ENCODE results near the gene ADCY2.

ADCY2 gene

DNA sequence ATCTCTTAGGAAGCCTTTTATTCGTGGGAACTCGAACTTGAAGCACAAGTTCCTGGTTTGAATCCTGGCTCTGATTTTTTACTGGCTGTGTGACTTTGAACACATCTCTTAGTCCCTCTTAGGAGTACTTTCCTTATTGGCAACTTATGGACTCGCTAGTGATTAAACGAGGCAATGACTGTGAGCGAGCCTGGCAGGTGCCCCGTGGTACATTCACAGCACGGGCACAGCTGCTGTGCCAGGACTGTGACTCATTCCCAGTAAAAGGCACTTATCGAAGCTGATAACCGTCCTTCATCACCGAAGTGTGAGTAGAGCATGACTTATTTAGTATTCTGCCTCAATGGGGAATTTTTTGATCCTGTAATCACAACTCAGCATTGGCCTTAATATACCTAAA, 432.3 kb downstream of the ADCY2 start:
- DNase-seq (no peak), ATAC-seq (replicated peaks) (no peak)
- Mint-ChIP-seq H3K4me3 (no peak overlapping the region), H3K4me1 (ENCODE audit: low read depth in 2 of 2) (no peaks in the 10 kb centered on the region), H3K27me3 (peaks cover 38 to 61% of the 10 kb centered on the region in 2 donors), H3K36me3 (ENCODE audit: insufficient read depth) (no peaks in the 10 kb centered on the region), H3K27ac (no peak overlapping the region), H3K9me3 (no peaks in the 10 kb centered on the region)

DNA sequence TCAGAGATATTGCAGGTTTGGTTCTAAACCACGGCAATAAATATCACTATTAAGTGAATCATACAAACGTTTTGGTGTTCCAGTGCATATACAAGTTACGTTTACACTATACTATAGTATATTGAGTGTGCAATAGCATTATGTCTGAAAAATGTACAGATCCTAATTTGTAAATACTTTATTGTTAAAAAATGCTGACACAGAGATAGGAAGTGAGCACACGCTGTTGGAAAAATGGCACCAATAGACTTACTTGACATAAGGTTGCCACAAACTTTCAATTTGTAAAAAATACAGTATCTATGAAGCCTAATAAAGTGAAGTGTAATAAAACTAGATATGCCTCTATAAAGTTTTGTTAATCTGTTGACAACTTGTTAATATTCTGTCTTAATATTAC, 439.0 kb downstream of the ADCY2 start:
- Mint-ChIP-seq H3K27ac (no peak overlapping the region), H3K4me1 (ENCODE audit: low read depth in 2 of 2) (no peaks in the 10 kb centered on the region), H3K36me3 (ENCODE audit: insufficient read depth) (no peaks in the 10 kb centered on the region), H3K4me3 (no peak overlapping the region), H3K27me3 (peaks cover 32 to 40% of the 10 kb centered on the region in 2 donors), H3K9me3 (no peaks in the 10 kb centered on the region)
- ATAC-seq (replicated peaks), result no peak
- no peak for DNase-seq

- Mint-ChIP-seq H3K36me3 (ENCODE audit: insufficient read depth) (no peaks in the 10 kb centered on the region), H3K9me3 (no peaks in the 10 kb centered on the region), H3K27me3 (peaks cover 35 to 37% of the 10 kb centered on the region in 2 donors), H3K4me1 (ENCODE audit: low read depth in 2 of 2) (no peaks in the 10 kb centered on the region), H3K4me3 (no peak overlapping the region), H3K27ac (no peak overlapping the region)
- DNase-seq (no peak), ATAC-seq (replicated peaks) (no peak)
These were observed 441.5 kb downstream of the ADCY2 start for GRCh38 chr5:7837403-7837802.

GRCh38 chr5:7842531-7842930, 446.6 kb downstream of the ADCY2 start:
- ATAC-seq (replicated peaks) (no peak), DNase-seq (no peak)
- Mint-ChIP-seq H3K4me3 (no peak overlapping the region), H3K27me3 (peaks cover 33 to 45% of the 10 kb centered on the region in 2 donors), H3K27ac (no peak overlapping the region), H3K4me1 (ENCODE audit: low read depth in 2 of 2) (no peaks in the 10 kb centered on the region), H3K36me3 (ENCODE audit: insufficient read depth) (no peaks in the 10 kb centered on the region), H3K9me3 (no peaks in the 10 kb centered on the region)

DNA sequence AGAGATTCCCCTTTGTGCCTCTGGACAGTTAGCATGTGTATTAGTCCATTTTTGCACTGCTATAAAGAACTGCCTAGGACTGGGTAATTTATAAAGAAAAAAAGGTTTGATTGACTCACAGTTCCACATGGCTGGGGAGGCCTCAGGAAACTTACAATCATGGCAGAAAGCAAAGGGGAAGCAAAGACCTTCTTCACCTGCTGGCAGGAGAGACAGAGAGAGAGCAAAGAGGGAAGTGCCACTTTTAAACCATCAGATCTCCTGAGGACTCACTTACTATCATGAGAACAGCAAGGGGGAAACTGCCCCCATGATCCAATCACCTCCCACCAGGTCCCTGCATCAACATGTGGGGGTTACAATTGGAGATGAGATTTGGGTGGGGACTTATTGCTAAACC, 449.0 kb downstream of the ADCY2 start:
- Mint-ChIP-seq H3K27me3 (peaks cover 29 to 47% of the 10 kb centered on the region in 2 donors), H3K4me3 (no peak overlapping the region), H3K27ac (no peak overlapping the region), H3K4me1 (ENCODE audit: low read depth in 2 of 2) (peaks cover 1 to 3% of the 10 kb centered on the region in 2 donors), H3K36me3 (ENCODE audit: insufficient read depth) (no peaks in the 10 kb centered on the region), H3K9me3 (no peaks in the 10 kb centered on the region)
- DNase-seq (no peak), ATAC-seq (replicated peaks) (no peak)

GRCh38 chr5:7845557-7845956, 449.6 kb downstream of the ADCY2 start:
- Mint-ChIP-seq H3K4me3 (no peak overlapping the region), H3K4me1 (ENCODE audit: low read depth in 2 of 2) (peaks cover 3 to 4% of the 10 kb centered on the region in 2 donors), H3K27me3 (peaks cover 22 to 48% of the 10 kb centered on the region in 2 donors), H3K36me3 (ENCODE audit: insufficient read depth) (no peaks in the 10 kb centered on the region), H3K27ac (no peak overlapping the region), H3K9me3 (no peaks in the 10 kb centered on the region)
- DNase-seq, result no peak
- no peak for ATAC-seq (replicated peaks)

GRCh38 chr5:7846327-7846726, 450.4 kb downstream of the ADCY2 start:
- Mint-ChIP-seq H3K4me3 (no peak overlapping the region), H3K9me3 (no peaks in the 10 kb centered on the region), H3K27me3 (peaks cover 17 to 46% of the 10 kb centered on the region in 2 donors), H3K4me1 (ENCODE audit: low read depth in 2 of 2) (peaks cover 6 to 7% of the 10 kb centered on the region in 2 donors), H3K27ac (no peak overlapping the region), H3K36me3 (ENCODE audit: insufficient read depth) (no peaks in the 10 kb centered on the region)
- no peak for ATAC-seq (replicated peaks)
- DNase-seq, result no peak

DNA sequence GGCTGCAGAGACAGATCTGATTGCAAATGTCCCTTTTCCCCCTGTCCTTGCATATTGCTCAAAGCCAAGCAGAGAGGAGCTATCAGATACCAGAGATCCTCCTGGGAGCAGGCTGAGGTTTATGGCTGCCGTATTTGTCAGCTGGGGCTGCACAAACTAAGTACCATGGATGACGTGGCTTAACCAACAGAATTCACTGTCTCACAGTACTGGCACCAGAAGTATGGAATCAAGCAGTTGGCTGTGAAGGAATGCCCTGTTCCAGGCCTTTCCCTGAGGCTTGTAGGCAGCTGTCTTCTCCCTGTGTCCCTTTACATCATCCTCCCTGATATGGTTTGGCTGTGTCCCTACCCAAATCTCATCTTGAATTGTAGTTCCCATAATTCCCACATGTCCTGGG, 452.4 kb downstream of the ADCY2 start:
- H3K36me3 Mint-ChIP-seq (ENCODE audit: insufficient read depth), result no peaks in the 10 kb centered on the region
- peaks cover 9 to 15% of the 10 kb centered on the region in 2 donors for H3K4me1 Mint-ChIP-seq (ENCODE audit: low read depth in 2 of 2)
- H3K27me3 Mint-ChIP-seq, result peaks cover 13 to 42% of the 10 kb centered on the region in 2 donors
- no peak for ATAC-seq (replicated peaks)
- no peak overlapping the region for H3K27ac Mint-ChIP-seq
- H3K4me3 Mint-ChIP-seq, result no peak overlapping the region
- H3K9me3 Mint-ChIP-seq, result no peaks in the 10 kb centered on the region
- no peak for DNase-seq

GRCh38 chr5:7849681-7850394, 453.9 kb downstream of the ADCY2 start:
- H3K4me1 Mint-ChIP-seq (ENCODE audit: low read depth in 2 of 2), result peaks cover 9 to 15% of the 10 kb centered on the region in 2 donors
- peak overlapping the region in 1 of 2 donors; percentile 32 for H3K27ac Mint-ChIP-seq
- no peaks in the 10 kb centered on the region for H3K9me3 Mint-ChIP-seq
- H3K36me3 Mint-ChIP-seq (ENCODE audit: insufficient read depth), result no peaks in the 10 kb centered on the region
- DNase-seq (no peak), ATAC-seq (replicated peaks) (peak; percentile 45)
- peak overlapping the region; percentile 72 to 73 for H3K4me3 Mint-ChIP-seq
- peaks cover 5 to 34% of the 10 kb centered on the region in 2 donors for H3K27me3 Mint-ChIP-seq

DNA sequence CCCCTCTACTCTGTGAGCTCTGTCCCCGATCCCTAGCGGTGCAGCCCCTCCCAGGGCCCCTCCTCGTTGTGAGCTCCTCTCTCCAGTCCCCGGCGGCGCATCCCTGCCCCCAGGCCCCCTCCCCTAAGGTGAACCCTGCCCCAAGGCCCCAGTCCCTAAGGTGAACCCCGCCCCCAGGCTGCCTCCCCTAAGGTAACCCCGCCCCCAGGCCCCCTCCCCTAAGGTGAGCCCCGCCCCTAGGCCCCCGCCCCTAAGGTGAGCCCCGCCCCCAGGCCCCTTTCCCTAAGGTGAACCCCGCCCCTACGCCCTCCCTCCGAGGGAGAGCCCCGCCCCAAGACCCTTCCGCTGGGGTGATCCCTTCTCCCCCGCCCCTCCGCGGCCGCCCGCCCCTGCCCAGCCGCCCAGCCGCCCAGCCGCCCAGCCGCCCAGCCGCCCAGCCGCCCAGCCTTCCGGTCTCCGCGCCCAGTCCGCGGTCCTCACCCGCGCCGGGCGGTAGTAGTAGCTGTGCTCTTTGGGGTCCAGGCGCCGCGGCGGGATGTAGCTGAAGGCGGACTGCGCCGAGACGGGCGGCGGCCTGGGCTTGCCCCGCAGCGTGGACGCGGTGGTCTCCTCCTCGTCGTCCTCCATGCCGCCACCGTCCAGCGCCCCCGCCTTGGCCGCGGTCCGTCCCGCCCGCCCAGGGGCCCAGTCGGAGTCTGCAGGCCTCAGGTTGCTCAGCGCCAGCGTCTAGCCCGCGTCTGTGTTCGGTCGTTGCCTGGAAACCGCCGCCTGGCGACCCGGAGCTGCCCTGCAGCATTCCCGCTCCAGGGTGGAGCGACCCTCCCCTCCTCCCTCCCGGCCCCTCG, 454.7 kb downstream of the ADCY2 start, which contains the start of gene CFAP90:
Gene CFAP90, minus strand, starts transcription at position 739 of the 845 bp plus-strand sequence. Its CDS starts 112 bp downstream, at position 627.
- H3K4me3 Mint-ChIP-seq, result peak within 1 kb of the TSS; percentile 80 to 85
- H3K9me3 Mint-ChIP-seq, result no peaks in the 10 kb centered on the region
- ATAC-seq (replicated peaks) (peak; percentile 52), DNase-seq (no peak)
- peak within 1 kb of the TSS; percentile 49 to 75 for H3K27ac Mint-ChIP-seq
- no peaks in the 10 kb centered on the region for H3K36me3 Mint-ChIP-seq (ENCODE audit: insufficient read depth)
- H3K4me1 Mint-ChIP-seq (ENCODE audit: low read depth in 2 of 2), result peaks cover 9 to 15% of the 10 kb centered on the region in 2 donors
- peaks cover 5 to 26% of the 10 kb centered on the region in 2 donors for H3K27me3 Mint-ChIP-seq

DNA sequence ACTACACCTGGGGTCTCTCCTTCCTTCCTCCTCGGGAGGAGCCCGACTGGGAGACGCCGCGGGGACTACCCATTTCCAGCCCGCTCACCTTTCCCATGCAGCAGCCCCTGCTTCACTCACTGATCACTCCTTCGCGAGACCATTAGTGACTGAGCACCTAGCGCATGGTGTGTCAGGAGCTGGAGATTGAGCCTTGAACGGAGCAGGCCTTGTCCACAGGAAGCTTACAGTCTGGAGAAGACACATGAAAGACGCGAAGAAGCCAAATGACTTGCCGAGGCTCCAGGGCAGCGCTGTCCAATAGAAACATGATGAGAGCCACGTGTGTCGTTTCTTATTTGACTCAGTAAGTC, 455.3 kb downstream of the ADCY2 start:
- peak overlapping the region; percentile 49 to 75 for H3K27ac Mint-ChIP-seq
- no peaks in the 10 kb centered on the region for H3K9me3 Mint-ChIP-seq
- peak overlapping the region; percentile 80 to 85 for H3K4me3 Mint-ChIP-seq
- H3K4me1 Mint-ChIP-seq (ENCODE audit: low read depth in 2 of 2), result peaks cover 9 to 15% of the 10 kb centered on the region in 2 donors
- no peak for ATAC-seq (replicated peaks)
- no peak for DNase-seq
- H3K36me3 Mint-ChIP-seq (ENCODE audit: insufficient read depth), result no peaks in the 10 kb centered on the region
- H3K27me3 Mint-ChIP-seq, result peaks cover 5 to 25% of the 10 kb centered on the region in 2 donors

DNA sequence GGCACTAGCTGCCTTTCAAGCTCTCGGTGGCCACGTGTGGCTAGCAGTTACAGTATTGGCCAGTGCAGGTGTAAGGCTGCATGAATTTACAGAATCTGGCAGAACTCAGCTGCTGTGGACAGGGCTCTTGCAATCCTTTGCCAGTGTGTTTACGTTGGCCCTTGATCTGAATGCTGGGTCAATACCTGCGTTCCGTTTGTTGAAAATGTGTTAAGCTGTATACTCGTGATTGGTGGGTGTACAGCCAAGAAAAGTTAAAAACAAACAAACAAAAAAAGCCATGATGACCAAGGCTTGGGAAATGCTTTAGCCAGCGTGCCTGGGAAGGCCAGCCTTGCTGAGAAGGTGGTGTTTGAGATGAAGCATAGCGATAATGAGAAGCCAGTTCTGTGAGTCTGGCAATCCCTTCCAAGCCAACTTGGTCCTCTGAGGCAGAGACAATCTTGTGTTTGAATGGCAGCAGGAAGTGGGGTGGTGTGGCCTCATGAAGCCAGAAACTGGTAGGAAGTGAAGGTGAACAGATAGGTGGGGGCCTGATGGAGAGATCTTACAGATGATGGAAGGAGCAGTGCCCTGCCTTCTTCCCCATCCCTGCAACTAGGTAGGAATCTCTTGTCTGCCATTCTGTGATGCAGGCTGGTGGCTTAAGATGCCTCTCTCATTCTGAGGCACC, 455.8 kb downstream of the ADCY2 start:
- DNase-seq (no peak), ATAC-seq (replicated peaks) (no peak)
- H3K27me3 Mint-ChIP-seq, result peaks cover 5 to 25% of the 10 kb centered on the region in 2 donors
- peaks cover 9 to 15% of the 10 kb centered on the region in 2 donors for H3K4me1 Mint-ChIP-seq (ENCODE audit: low read depth in 2 of 2)
- no peaks in the 10 kb centered on the region for H3K9me3 Mint-ChIP-seq
- H3K36me3 Mint-ChIP-seq (ENCODE audit: insufficient read depth), result no peaks in the 10 kb centered on the region
- H3K4me3 Mint-ChIP-seq, result peak overlapping the region; percentile 80 to 85
- peak overlapping the region in 1 of 2 donors; percentile 75 for H3K27ac Mint-ChIP-seq

GRCh38 chr5:7852542-7852941, 456.6 kb downstream of the ADCY2 start:
- Mint-ChIP-seq H3K27me3 (peaks cover 5 to 25% of the 10 kb centered on the region in 2 donors), H3K9me3 (no peaks in the 10 kb centered on the region), H3K4me1 (ENCODE audit: low read depth in 2 of 2) (peaks cover 9 to 15% of the 10 kb centered on the region in 2 donors), H3K4me3 (peak overlapping the region in 1 of 2 donors; percentile 85), H3K27ac (no peak overlapping the region), H3K36me3 (ENCODE audit: insufficient read depth) (peaks cover under 1% of the 10 kb centered on the region)
- ATAC-seq (replicated peaks) (no peak), DNase-seq (no peak)

Measured in effector memory CD8-positive, alpha-beta T cell (primary cell).